ENCODE data around the gene DNM2.

GRCh38 chr19:10817291-10818038 is 99.6 kb downstream of the DNM2 start:
- TF ChIP-seq EZH2 (IDR thresholded peaks at IDR 0.05; ENCODE audit: insufficient read depth, poor library complexity, severe bottlenecking) (no peak), EZH2phosphoT487 (IDR thresholded peaks at IDR 0.05; ENCODE audit: insufficient read depth, low read depth) (no peak)
